ENCODE data around the gene ZFPL1. TPM values are rescaled to one million over a fixed set of nuclear protein-coding genes. Genes with fewer than 3 reads are reported as not detected.

Gene ZFPL1
- polyA plus RNA-seq, 1 experiment = 30.9 TPM

GRCh38 chr11:65111159-65111743 is 27.2 kb downstream of the ZFPL1 start:
- H3K27me3 ChIP-seq (ENCODE audit: control insufficient read depth, insufficient read depth, low read length) = no peaks in the 10 kb centered on the region
- ChIA-PET POLR2A (interaction anchor here (0.6 to 2.0 kb wide), 4 partner anchors 11 to 141 kb away, joined by 3 to 9 read pairs (median 5); partner anchors contain the start of genes FAU, MRPL49, SYVN1 and VPS51), CTCF (interaction anchor here (0.7 to 5.2 kb wide), 10 partner anchors 9 to 192 kb away, joined by 3 to 48 read pairs (median 4); partner anchors contain the start of gene CAPN1)
- H3K27ac ChIP-seq (ENCODE audit: low read depth, low read length) = no peak overlapping the region
- no peak for TF ChIP-seq CTCF (IDR thresholded peaks at IDR 0.05; ENCODE audit: low read depth, low read length)
- H3K4me3 ChIP-seq (ENCODE audit: low read depth, low read length) = no peak overlapping the region
- DNase-seq (ENCODE audit: low read depth, low spot score) = no peak
- no peaks in the 10 kb centered on the region; the same call in 1 of the 2 replicates for H3K9me3 ChIP-seq (ENCODE audit: control insufficient read depth, insufficient read depth, low read length)

DNA sequence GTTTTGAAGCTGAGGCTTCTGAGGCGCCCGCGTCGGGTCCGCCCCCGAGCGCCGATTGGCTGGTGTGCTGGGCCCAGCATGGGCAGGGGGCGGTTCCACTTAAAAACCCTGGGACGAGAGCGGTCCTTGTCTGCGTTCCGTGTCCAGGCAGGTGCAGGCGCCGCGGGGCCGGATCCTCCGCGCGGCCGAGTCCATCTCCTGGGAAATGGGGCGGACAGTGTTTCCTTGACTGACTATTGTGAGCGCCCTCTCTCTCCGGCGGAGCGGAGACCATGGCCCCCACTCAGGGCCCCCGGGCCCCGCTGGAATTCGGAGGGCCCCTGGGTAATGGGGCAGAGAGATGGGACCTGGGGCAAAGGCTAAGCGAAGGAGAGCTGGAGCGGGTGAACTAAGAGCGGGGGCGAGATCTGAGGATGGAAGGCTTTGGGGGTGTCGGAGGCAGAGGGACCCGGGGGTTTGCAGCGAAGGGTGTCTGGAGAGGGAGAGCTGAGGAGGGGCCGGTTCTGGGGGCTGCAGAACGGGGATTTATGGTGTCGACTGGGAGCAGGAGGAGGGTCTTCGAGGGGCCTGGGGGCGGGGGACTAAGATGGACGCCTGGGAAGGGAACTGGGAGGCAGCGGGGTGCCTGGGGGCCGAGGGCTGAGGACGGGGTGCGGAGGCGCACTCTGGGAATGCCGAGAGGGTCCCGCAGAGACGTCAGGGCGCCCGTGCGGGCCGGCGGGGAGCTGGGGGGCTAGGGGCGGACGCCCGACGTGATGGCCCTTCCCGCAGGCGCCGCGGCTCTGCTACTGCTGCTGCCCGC is 27.9 kb downstream of the ZFPL1 start, which contains the start of gene TM7SF2:
TSS of gene TM7SF2 (plus strand) at position 129 of the 802 bp plus-strand sequence. CDS start at position 273, 144 bp downstream.
- Histone ChIP-seq H3K27me3 (ENCODE audit: control insufficient read depth, insufficient read depth, low read length) (no peaks in the 10 kb centered on the region), H3K27ac (ENCODE audit: low read depth, low read length) (no peak within 1 kb of the TSS), H3K9me3 (ENCODE audit: control insufficient read depth, insufficient read depth, low read length) (no peaks in the 10 kb centered on the region; the same call in 1 of the 2 replicates), H3K4me3 (ENCODE audit: low read depth, low read length) (peak within 1 kb of the TSS; percentile 62)
- ChIA-PET POLR2A (interaction anchor here (0.6 to 2.0 kb wide), 2 partner anchors 22 to 141 kb away, joined by 3 to 7 read pairs; partner anchors contain the start of gene SYVN1), CTCF (interaction anchor here (0.7 to 5.2 kb wide), 9 partner anchors 9 to 227 kb away, joined by 3 to 48 read pairs (median 4); partner anchors contain the start of genes CAPN1, FAU and MRPL49)
- TF ChIP-seq CTCF (IDR thresholded peaks at IDR 0.05; ENCODE audit: low read depth, low read length) = no peak
- peak; percentile 70 for DNase-seq (ENCODE audit: low read depth, low spot score)

GRCh38 chr11:65112546-65113360 is 28.7 kb downstream of the ZFPL1 start:
- peaks cover 3% of the 10 kb centered on the region; the same call in 1 of the 2 replicates for H3K9me3 ChIP-seq (ENCODE audit: control insufficient read depth, insufficient read depth, low read length)
- CTCF ChIA-PET = interaction anchor here (1.0 to 2.7 kb wide), 7 partner anchors 9 to 100 kb away, joined by 4 to 15 read pairs (median 4); partner anchors contain the start of genes FAU and MRPL49
- peak overlapping the region; percentile 62 for H3K4me3 ChIP-seq (ENCODE audit: low read depth, low read length)
- POLR2A ChIA-PET = no interaction called here
- DNase-seq (ENCODE audit: low read depth, low spot score) = no peak
- TF ChIP-seq CTCF (IDR thresholded peaks at IDR 0.05; ENCODE audit: low read depth, low read length) = peak; percentile 69
- no peaks in the 10 kb centered on the region for H3K27me3 ChIP-seq (ENCODE audit: control insufficient read depth, insufficient read depth, low read length)
- no peak overlapping the region for H3K27ac ChIP-seq (ENCODE audit: low read depth, low read length)

- CTCF ChIA-PET = interaction anchor here (1.0 to 1.3 kb wide), 5 partner anchors 9 to 28 kb away, joined by 4 to 6 read pairs (median 4); partner anchors contain the start of genes FAU and MRPL49
- TF ChIP-seq CTCF (IDR thresholded peaks at IDR 0.05; ENCODE audit: low read depth, low read length) = no peak
- no peaks in the 10 kb centered on the region for H3K27me3 ChIP-seq (ENCODE audit: control insufficient read depth, insufficient read depth, low read length)
- H3K27ac ChIP-seq (ENCODE audit: low read depth, low read length) = no peak overlapping the region
- no peak for DNase-seq (ENCODE audit: low read depth, low spot score)
- H3K9me3 ChIP-seq (ENCODE audit: control insufficient read depth, insufficient read depth, low read length) = peaks cover 3% of the 10 kb centered on the region; the same call in 1 of the 2 replicates
- POLR2A ChIA-PET = interaction anchor here (1.2 kb wide), 1 partner anchor 9 kb away, joined by 3 read pairs; the partner anchor contains the start of gene MRPL49
- H3K4me3 ChIP-seq (ENCODE audit: low read depth, low read length) = peak overlapping the region; percentile 62
Measured at GRCh38 chr11:65113361-65113756, 29.3 kb downstream of the ZFPL1 start.

Measured in AG04450 (cell line).